A673 (cell line): ENCODE results near the gene TOR2A. TPM values are rescaled to one million over a fixed set of nuclear protein-coding genes. Genes with fewer than 3 reads are reported as not detected.
"Not testable (repeated sequence)": the region's sequence is repeated elsewhere in the genome, so short reads cannot be mapped to it uniquely, and the experiment has no call there.

Source experiments
- BruUV-seq: library from RNA; stranded (reverse); fragments of 400-500 nt; replicated peaks from 2 replicates; lab custom pipeline; 2021; lab: Mats Ljungman, UMichigan
- CTCF ChIA-PET: fragments of 300-600 bp; sonication (Branson Sonifier 250); formaldehyde crosslinking; loops from one replicate; lab custom pipeline; 2022; ENCODE audit warnings: antibody characterized with exemption; lab: Charles Lee
- POLR2A ChIA-PET: fragments of 300-600 bp; sonication (Branson Sonifier 250); formaldehyde crosslinking; loops from one replicate; lab custom pipeline; 2022; ENCODE audit warnings: antibody characterized with exemption; ENCODE audit not compliant: low non-redundant PET; lab: Charles Lee
- DNase-seq: peaks from one replicate; pipeline ENCODE4 v3.0.0-alpha.2; 2015; ENCODE audit warnings: low spot score
- H3K27ac ChIP-seq: fragments of 200-600 bp; sonication (generic); 2 replicates; pipeline ENCODE4 v1.5.1; 2016; ENCODE audit warnings: mixed run types, low read depth, mild to moderate bottlenecking, mixed read lengths, antibody characterized with exemption, low read length; ENCODE audit not compliant: poor library complexity, severe bottlenecking
- H3K27me3 ChIP-seq: fragments of 200-600 bp; sonication (generic); replicated peaks from 2 replicates; pipeline ENCODE4 v1.6.1; 2017; ENCODE audit warnings: mixed run types, low read depth, mild to moderate bottlenecking, mixed read lengths, antibody characterized with exemption, low read length; ENCODE audit not compliant: insufficient read depth, poor library complexity
- H3K36me3 ChIP-seq: fragments of 200-600 bp; sonication (generic); 2 replicates; pipeline ENCODE4 v1.6.1; 2016; ENCODE audit warnings: mixed run types, mild to moderate bottlenecking, mixed read lengths, antibody characterized with exemption, low read length; ENCODE audit not compliant: insufficient read depth, poor library complexity, severe bottlenecking
- H3K4me1 ChIP-seq: fragments of 200-600 bp; sonication (generic); 2 replicates; pipeline ENCODE4 v1.6.1; 2017; ENCODE audit warnings: mixed run types, mild to moderate bottlenecking, mixed read lengths, antibody characterized with exemption, low read length; ENCODE audit not compliant: insufficient read depth, poor library complexity, severe bottlenecking
- H3K4me3 ChIP-seq: fragments of 200-600 bp; sonication (generic); 2 replicates; pipeline ENCODE4 v1.5.1; 2016; ENCODE audit warnings: low read depth, mixed run types, mild to moderate bottlenecking, mixed read lengths, low read length; ENCODE audit not compliant: poor library complexity, severe bottlenecking
- H3K9me3 ChIP-seq: fragments of 200-600 bp; sonication (generic); 2 replicates; pipeline ENCODE4 v1.6.1; 2016; ENCODE audit warnings: mixed run types, low read depth, mild to moderate bottlenecking, mixed read lengths, antibody characterized with exemption, low read length; ENCODE audit not compliant: poor library complexity, severe bottlenecking
- CTCF ChIP-seq: fragments of 300-800, 200-600 bp; sonication (generic); conservative IDR thresholded peaks from 2 replicates; pipeline ENCODE4 v1.5.1; 2017; ENCODE audit warnings: low read depth, mild to moderate bottlenecking, antibody characterized with exemption, low read length, moderate library complexity, mixed read lengths
- EZH2 ChIP-seq: fragments of 200-600 bp; sonication (generic); IDR thresholded peaks from 2 replicates; pipeline ENCODE4 v1.6.1; 2017; ENCODE audit warnings: borderline replicate concordance, low read depth, mild to moderate bottlenecking, mixed read lengths, antibody characterized with exemption, low read length; ENCODE audit not compliant: poor library complexity, severe bottlenecking
- intact Hi-C: fragments of 100-400 bp; cut with micrococcal nuclease; formaldehyde crosslinking; loops from one replicate; pipeline ENCODE4 v1.10.0; 2022; ENCODE audit not compliant: unreplicated experiment
- total RNA-seq: library from RNA; stranded (reverse); gene quantifications from 2 replicates; pipeline ENCODE4 v1.2.3, GENCODE V29; 2021

TOR2A gene
- total RNA-seq, 1 experiment from 2014 or later, result 9.2 TPM

- no peak for DNase-seq
- Histone ChIP-seq H3K4me1 (no peaks in the 10 kb centered on the region), H3K4me3 (no peak overlapping the region), H3K27me3 (peaks cover 4% of the 10 kb centered on the region), H3K9me3 (no peaks in the 10 kb centered on the region), H3K36me3 (no peaks in the 10 kb centered on the region), H3K27ac (no peak overlapping the region)
- POLR2A ChIA-PET, result no interaction called here
- intact Hi-C loops, result no loop called here
- CTCF ChIA-PET, result no interaction called here
- no peak for TF ChIP-seq CTCF
- TF ChIP-seq EZH2, result no peak
- BruUV-seq, result no TSS peak
Observed at GRCh38 chr9:127761061-127761460, 26.0 kb upstream of the TOR2A start.

GRCh38 chr9:127758843-127759242 is 23.7 kb upstream of the TOR2A start:
- Histone ChIP-seq H3K27ac (no peak overlapping the region), H3K27me3 (peaks cover 26% of the 10 kb centered on the region), H3K9me3 (no peaks in the 10 kb centered on the region), H3K4me3 (no peak overlapping the region), H3K36me3 (no peaks in the 10 kb centered on the region), H3K4me1 (peaks cover 3% of the 10 kb centered on the region)
- ChIA-PET POLR2A (no interaction called here), CTCF (no interaction called here)
- no peak for DNase-seq
- no TSS peak for BruUV-seq
- TF ChIP-seq EZH2 (no peak), CTCF (no peak)
- intact Hi-C loops, result no loop called here

GRCh38 chr9:127756776-127757175 is 21.7 kb upstream of the TOR2A start:
- intact Hi-C loops, BruUV-seq, H3K27ac ChIP-seq, H3K4me1 ChIP-seq, CTCF ChIA-PET, H3K4me3 ChIP-seq, POLR2A ChIA-PET, DNase-seq, H3K9me3 ChIP-seq, H3K36me3 ChIP-seq: not testable (repeated sequence)
- H3K27me3 ChIP-seq, result peaks cover 44% of the 10 kb centered on the region

GRCh38 chr9:127756233-127756632 is 21.1 kb upstream of the TOR2A start:
- H3K4me1 ChIP-seq, result peaks cover 3% of the 10 kb centered on the region
- H3K9me3 ChIP-seq, result no peaks in the 10 kb centered on the region
- no peak for DNase-seq
- intact Hi-C loops, result no loop called here
- no peak overlapping the region for H3K4me3 ChIP-seq
- TF ChIP-seq EZH2, result no peak
- H3K36me3 ChIP-seq, result no peaks in the 10 kb centered on the region
- POLR2A ChIA-PET, result no interaction called here
- peaks cover 47% of the 10 kb centered on the region for H3K27me3 ChIP-seq
- no peak overlapping the region for H3K27ac ChIP-seq
- CTCF ChIA-PET, result no interaction called here
- no TSS peak for BruUV-seq
